ENCODE results near the gene SEPTIN6. TPM values are rescaled to one million over a fixed set of nuclear protein-coding genes. Genes with fewer than 3 reads are reported as not detected.

Gene SEPTIN6
- total and polyA plus RNA-seq, 2 of the 13 experiments (the other 11 are each of a cell fraction or from before 2014, with no cell fraction given) = 21.7 to 38.3 TPM

- no peak for TF ChIP-seq ZBTB33 (CRISPR knock-in tag; IDR thresholded peaks at IDR 0.05)
Observed at GRCh38 chrX:119647552-119648420, 45.2 kb downstream of the SEPTIN6 start (continued).

GRCh38 chrX:119647089-119647488 is 45.9 kb downstream of the SEPTIN6 start:
- no peak overlapping the region for H3K4me2 ChIP-seq (ENCODE audit: low read depth, low read length)
- FAIRE-seq (no peak), ATAC-seq (no peak), DNase-seq (ENCODE audit: low spot score) (no peak)
- H4K20me1 ChIP-seq (ENCODE audit: insufficient read depth, low read length) = no peaks in the 10 kb centered on the region
- H3K36me3 ChIP-seq (replicated peaks in 1 of 2; ENCODE audit: control insufficient read depth in 1 of 2, insufficient read depth in 2 of 2, low read length in 2 of 2) = no peaks in the 10 kb centered on the region; a peak in 1 of 5 replicates
- no peaks in the 10 kb centered on the region for H3K27me3 ChIP-seq (ENCODE audit: control insufficient read depth in 1 of 2, insufficient read depth in 2 of 2, low read length in 2 of 2)
- intact Hi-C loops (cut with micrococcal nuclease; ENCODE audit: unreplicated experiment) (no loop called here), in situ Hi-C loops (cut with HindIII; ENCODE audit: extremely low pct_ligation_motif_present, low pct_unique_long_range_greater_than_20kb) (no loop called here)
- H3K9me3 ChIP-seq (ENCODE audit: low read length) = no peaks in the 10 kb centered on the region
- no TSS peak for BruUV-seq (replicated peaks)
- ChIA-PET CTCF (ENCODE audit: low intra/inter-chr PET ratio, low total read pairs) (no interaction called here), POLR2A (no interaction called here)
- no peaks in the 10 kb centered on the region for H3K79me2 ChIP-seq (ENCODE audit: insufficient read depth, low read length)
- H3K27ac ChIP-seq (ENCODE audit: extremely low read length, insufficient read depth, low read length) = no peak overlapping the region
- H2AFZ ChIP-seq (ENCODE audit: low read length) = no peak overlapping the region
- H3K4me1 ChIP-seq (ENCODE audit: insufficient read depth, low read length) = peaks cover 4% of the 10 kb centered on the region; the same call in 1 of the 2 replicates
- no peak overlapping the region for H3K4me3 ChIP-seq (replicated peaks in 1 of 3; ENCODE audit: insufficient read depth in 1 of 3, low read depth in 2 of 3, low read length in 3 of 3)
- WGBS (ENCODE audit: low lambda C conversion rate) = 100% methylated on average over 2 of the region's 2 CpGs
- TF ChIP-seq ZNF546 (CRISPR knock-in tag; conservative IDR thresholded peaks at IDR 0.05) = no peak
- TF ChIP-seq NBN (conservative IDR thresholded peaks at IDR 0.05) = no peak
- TF ChIP-seq, protein P1, sequence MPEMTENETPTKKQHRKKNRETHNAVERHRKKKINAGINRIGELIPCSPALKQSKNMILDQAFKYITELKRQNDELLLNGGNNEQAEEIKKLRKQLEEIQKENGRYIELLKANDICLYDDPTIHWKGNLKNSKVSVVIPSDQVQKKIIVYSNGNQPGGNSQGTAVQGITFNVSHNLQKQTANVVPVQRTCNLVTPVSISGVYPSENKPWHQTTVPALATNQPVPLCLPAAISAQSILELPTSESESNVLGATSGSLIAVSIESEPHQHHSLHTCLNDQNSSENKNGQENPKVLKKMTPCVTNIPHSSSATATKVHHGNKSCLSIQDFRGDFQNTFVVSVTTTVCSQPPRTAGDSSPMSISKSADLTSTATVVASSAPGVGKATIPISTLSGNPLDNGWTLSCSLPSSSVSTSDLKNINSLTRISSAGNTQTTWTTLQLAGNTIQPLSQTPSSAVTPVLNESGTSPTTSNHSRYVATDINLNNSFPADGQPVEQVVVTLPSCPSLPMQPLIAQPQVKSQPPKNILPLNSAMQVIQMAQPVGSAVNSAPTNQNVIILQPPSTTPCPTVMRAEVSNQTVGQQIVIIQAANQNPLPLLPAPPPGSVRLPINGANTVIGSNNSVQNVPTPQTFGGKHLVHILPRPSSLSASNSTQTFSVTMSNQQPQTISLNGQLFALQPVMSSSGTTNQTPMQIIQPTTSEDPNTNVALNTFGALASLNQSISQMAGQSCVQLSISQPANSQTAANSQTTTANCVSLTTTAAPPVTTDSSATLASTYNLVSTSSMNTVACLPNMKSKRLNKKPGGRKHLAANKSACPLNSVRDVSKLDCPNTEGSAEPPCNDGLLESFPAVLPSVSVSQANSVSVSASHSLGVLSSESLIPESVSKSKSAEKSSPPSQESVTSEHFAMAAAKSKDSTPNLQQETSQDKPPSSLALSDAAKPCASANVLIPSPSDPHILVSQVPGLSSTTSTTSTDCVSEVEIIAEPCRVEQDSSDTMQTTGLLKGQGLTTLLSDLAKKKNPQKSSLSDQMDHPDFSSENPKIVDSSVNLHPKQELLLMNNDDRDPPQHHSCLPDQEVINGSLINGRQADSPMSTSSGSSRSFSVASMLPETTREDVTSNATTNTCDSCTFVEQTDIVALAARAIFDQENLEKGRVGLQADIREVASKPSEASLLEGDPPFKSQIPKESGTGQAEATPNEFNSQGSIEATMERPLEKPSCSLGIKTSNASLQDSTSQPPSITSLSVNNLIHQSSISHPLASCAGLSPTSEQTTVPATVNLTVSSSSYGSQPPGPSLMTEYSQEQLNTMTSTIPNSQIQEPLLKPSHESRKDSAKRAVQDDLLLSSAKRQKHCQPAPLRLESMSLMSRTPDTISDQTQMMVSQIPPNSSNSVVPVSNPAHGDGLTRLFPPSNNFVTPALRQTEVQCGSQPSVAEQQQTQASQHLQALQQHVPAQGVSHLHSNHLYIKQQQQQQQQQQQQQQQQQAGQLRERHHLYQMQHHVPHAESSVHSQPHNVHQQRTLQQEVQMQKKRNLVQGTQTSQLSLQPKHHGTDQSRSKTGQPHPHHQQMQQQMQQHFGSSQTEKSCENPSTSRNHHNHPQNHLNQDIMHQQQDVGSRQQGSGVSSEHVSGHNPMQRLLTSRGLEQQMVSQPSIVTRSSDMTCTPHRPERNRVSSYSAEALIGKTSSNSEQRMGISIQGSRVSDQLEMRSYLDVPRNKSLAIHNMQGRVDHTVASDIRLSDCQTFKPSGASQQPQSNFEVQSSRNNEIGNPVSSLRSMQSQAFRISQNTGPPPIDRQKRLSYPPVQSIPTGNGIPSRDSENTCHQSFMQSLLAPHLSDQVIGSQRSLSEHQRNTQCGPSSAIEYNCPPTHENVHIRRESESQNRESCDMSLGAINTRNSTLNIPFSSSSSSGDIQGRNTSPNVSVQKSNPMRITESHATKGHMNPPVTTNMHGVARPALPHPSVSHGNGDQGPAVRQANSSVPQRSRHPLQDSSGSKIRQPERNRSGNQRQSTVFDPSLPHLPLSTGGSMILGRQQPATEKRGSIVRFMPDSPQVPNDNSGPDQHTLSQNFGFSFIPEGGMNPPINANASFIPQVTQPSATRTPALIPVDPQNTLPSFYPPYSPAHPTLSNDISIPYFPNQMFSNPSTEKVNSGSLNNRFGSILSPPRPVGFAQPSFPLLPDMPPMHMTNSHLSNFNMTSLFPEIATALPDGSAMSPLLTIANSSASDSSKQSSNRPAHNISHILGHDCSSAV (CRISPR knock-in tag; IDR thresholded peaks at IDR 0.05; ENCODE audit: borderline replicate concordance) = no peak
- no peak for TF ChIP-seq ZFP36 (IDR thresholded peaks at IDR 0.05; ENCODE audit: borderline replicate concordance, low read depth, low read length, partially characterized antibody)
- TF ChIP-seq FOXK1 (CRISPR knock-in tag; IDR thresholded peaks at IDR 0.05; ENCODE audit: borderline replicate concordance, low read depth) = no peak
- TF ChIP-seq, protein P2, sequence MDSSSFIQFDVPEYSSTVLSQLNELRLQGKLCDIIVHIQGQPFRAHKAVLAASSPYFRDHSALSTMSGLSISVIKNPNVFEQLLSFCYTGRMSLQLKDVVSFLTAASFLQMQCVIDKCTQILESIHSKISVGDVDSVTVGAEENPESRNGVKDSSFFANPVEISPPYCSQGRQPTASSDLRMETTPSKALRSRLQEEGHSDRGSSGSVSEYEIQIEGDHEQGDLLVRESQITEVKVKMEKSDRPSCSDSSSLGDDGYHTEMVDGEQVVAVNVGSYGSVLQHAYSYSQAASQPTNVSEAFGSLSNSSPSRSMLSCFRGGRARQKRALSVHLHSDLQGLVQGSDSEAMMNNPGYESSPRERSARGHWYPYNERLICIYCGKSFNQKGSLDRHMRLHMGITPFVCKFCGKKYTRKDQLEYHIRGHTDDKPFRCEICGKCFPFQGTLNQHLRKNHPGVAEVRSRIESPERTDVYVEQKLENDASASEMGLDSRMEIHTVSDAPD (CRISPR knock-in tag; IDR thresholded peaks at IDR 0.05) = no peak
- no peak for TF ChIP-seq ZSCAN21 (CRISPR knock-in tag; IDR thresholded peaks at IDR 0.05; ENCODE audit: borderline replicate concordance)
- no peak overlapping the region for H3K9ac ChIP-seq (ENCODE audit: insufficient read depth, low read depth, low read length)

Measured in HepG2 (cell line).